Aorta (tissue), 5 donors: ENCODE data around the gene MAGEC3. TPM values are rescaled to one million over a fixed set of nuclear protein-coding genes. Genes with fewer than 3 reads are reported as not detected.

Source experiments
- ATAC-seq: fragments of 200-7000 bp; cut with Tn5 transposase; one replicate; pipeline ENCODE4 v1.9.1; 2022; ENCODE audit warnings: moderate library complexity; ENCODE audit not compliant: low FRiP score
- DNase-seq, 2 donors: peaks; one replicate each; pipeline ENCODE4 v3.0.0-alpha.2; 2020
- H3K27ac ChIP-seq, 2 donors: one replicate each; pipeline ENCODE4 v1.5.1; 2013; ENCODE audit warnings: low read length in 2 of 2, mild to moderate bottlenecking in 2 of 2, moderate library complexity in 2 of 2, control low read depth in 1 of 2, inconsistent platforms in 1 of 2, low read depth in 1 of 2
- H3K27me3 ChIP-seq, 2 donors: one replicate each; pipeline ENCODE4 v1.6.1; 2013; ENCODE audit warnings: control low read depth in 1 of 2, low read length in 1 of 2, mild to moderate bottlenecking in 1 of 2, moderate library complexity in 1 of 2; ENCODE audit not compliant: insufficient read depth in 2 of 2, control insufficient read depth in 1 of 2
- H3K36me3 ChIP-seq, 2 donors: one replicate each; pipeline ENCODE4 v1.6.1; 2013; ENCODE audit warnings: control low read depth in 1 of 2, low read length in 1 of 2, mild to moderate bottlenecking in 1 of 2; ENCODE audit not compliant: insufficient read depth in 2 of 2, control insufficient read depth in 1 of 2
- H3K4me1 ChIP-seq, 2 donors: one replicate each; pipeline ENCODE4 v1.6.1; 2013; ENCODE audit warnings: low read length in 2 of 2, control low read depth in 1 of 2, mild to moderate bottlenecking in 1 of 2, moderate library complexity in 1 of 2; ENCODE audit not compliant: insufficient read depth in 2 of 2, control insufficient read depth in 1 of 2
- H3K4me3 ChIP-seq, 2 donors: one replicate each; pipeline ENCODE4 v1.5.1; 2013; ENCODE audit warnings: low read length in 2 of 2, control low read depth in 1 of 2, mild to moderate bottlenecking in 1 of 2
- H3K9me3 ChIP-seq: one replicate; pipeline ENCODE4 v1.6.1; 2013; ENCODE audit warnings: mild to moderate bottlenecking, low read length; ENCODE audit not compliant: control insufficient read depth
- WGBS, 2 donors: extraction: QIAGEN DNeasy Blood & Tissue Kit; methylation state at CpG; one replicate each; pipeline ENCODE4 v1.1.7; 2013; 5-methylcytosine and 5-hydroxymethylcytosine counted together
- intact Hi-C, 2 donors: fragments of 100-400 bp; cut with DNase I; formaldehyde crosslinking; loops; one replicate each; pipeline versions ENCODE4 v1.14.2 to v1.15.0; 2022
- long read RNA-seq, 2 donors: library from polyadenylated mRNA; unstranded; transcript quantifications; one replicate each; pipeline ENCODE4 v2.0.0, GENCODE V29; 2020 to 2021
- polyA plus RNA-seq, 2 donors: library from polyadenylated mRNA; stranded (reverse); fragments of 200-250 nt; gene quantifications; one replicate each; pipeline ENCODE4 v1.2.3, GENCODE V29; 2013
- total RNA-seq, 2 donors: library from RNA; stranded (reverse); fragmentation: NEBNext Ultra II Directional; extraction: Animal tissue kit (Norgen Biotek cat#: 25700); gene quantifications; one replicate each; pipeline ENCODE4 v1.2.1, GENCODE V29; 2021
- donor health status: healthy with polysubstance abuse.
- donor health status: Bipolar disorder and iron deficiency.
- donor health status: DM: no; HTN: no; CAD: no.
- donor health status: DM: no; HTN: no; CAD: no.
- donor health status: DM: yes; HTN: yes; CAD: no.

MAGEC3 gene, protein sequence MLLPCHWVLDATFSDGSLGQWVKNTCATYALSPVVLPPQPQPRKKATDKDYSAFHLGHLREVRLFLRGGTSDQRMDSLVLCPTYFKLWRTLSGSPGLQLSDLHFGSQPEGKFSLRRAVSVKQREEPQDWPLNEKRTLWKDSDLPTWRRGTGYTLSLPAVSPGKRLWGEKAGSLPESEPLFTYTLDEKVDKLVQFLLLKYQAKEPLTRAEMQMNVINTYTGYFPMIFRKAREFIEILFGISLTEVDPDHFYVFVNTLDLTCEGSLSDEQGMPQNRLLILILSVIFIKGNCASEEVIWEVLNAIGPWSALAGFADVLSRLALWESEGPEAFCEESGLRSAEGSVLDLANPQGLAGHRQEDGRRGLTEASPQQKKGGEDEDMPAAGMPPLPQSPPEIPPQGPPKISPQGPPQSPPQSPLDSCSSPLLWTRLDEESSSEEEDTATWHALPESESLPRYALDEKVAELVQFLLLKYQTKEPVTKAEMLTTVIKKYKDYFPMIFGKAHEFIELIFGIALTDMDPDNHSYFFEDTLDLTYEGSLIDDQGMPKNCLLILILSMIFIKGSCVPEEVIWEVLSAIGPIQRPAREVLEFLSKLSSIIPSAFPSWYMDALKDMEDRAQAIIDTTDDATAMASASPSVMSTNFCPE
- 1 to 10 TPM in 1 of 2 donors, under 1 TPM in 1; 0.99 to 2.2 TPM for total RNA-seq
- 1 to 10 TPM in 1 of 2 donors, not detected in 1; 4.8 TPM for polyA plus RNA-seq
- long read RNA-seq, donor 1, partial matches to known transcripts, result 0 of 1 reads
- long read RNA-seq, donor 1, other reads (novel, unspliced or antisense), result 1 of 1 reads
- long read RNA-seq, donor 2, partial matches to known transcripts, result 0 of 1 reads
- long read RNA-seq, donor 2, other reads (novel, unspliced or antisense), result 1 of 1 reads

DNA sequence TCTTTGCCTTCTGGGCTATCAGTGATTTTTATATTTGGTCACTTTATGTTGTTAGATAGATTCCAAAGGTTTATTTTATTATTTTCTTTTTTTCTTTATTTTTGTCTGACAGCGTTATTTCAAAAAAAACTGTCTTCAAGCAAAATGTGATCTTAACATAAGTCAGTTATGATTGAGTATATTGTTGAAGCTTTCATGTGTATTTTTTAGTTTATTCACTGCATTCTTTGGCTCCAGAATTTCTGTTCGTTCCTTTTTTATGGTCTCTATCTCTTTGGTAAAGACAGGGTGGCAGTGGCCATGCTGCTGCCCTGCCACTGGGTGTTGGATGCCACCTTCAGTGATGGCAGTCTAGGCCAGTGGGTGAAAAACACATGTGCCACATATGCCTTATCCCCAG, at the start of gene MAGEC3:
TSS of gene MAGEC3 (plus strand) at position 301 of the 400 bp plus-strand sequence. CDS start at position 301, 0 bp downstream.
- Histone ChIP-seq H3K27ac (no peak within 1 kb of the TSS), H3K4me1 (no peaks in the 10 kb centered on the region), H3K27me3 (no peaks in the 10 kb centered on the region), H3K4me3 (no peak within 1 kb of the TSS), H3K36me3 (no peaks in the 10 kb centered on the region), H3K9me3 (peaks cover 2% of the 10 kb centered on the region)
- DNase-seq, result no peak
- 73 to 90% methylated on average over 2 of the region's 2 CpGs for WGBS, 2 donors
- intact Hi-C loops, result no loop called here
- ATAC-seq, result no peak

DNA sequence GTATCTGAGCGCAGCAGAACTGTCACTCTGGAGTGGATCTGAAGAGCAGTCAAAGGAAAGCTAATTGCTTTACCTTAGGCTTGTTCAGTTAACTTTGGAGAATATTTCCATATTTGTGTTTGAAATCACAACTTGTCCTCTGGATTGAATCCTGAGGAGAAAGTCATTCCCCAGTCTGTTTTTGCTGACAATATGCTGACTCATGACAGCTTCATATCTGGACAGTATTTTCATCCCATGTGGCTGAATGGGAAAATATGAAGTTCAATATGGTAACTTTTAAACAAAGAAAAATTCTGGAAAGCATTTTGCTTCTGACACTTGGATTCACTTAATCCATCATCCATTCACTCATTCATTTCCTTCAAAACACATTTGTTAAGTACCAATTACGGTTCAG, 46.3 kb upstream of the MAGEC3 start:
- Histone ChIP-seq H3K27ac (no peak overlapping the region), H3K27me3 (no peaks in the 10 kb centered on the region), H3K4me3 (no peak overlapping the region), H3K36me3 (no peaks in the 10 kb centered on the region), H3K9me3 (no peaks in the 10 kb centered on the region), H3K4me1 (no peaks in the 10 kb centered on the region)
- ATAC-seq (no peak), DNase-seq (no peak)
- WGBS, 2 donors, result 76 to 90% methylated on average over 2 of the region's 2 CpGs
- intact Hi-C loops, result no loop called here

DNA sequence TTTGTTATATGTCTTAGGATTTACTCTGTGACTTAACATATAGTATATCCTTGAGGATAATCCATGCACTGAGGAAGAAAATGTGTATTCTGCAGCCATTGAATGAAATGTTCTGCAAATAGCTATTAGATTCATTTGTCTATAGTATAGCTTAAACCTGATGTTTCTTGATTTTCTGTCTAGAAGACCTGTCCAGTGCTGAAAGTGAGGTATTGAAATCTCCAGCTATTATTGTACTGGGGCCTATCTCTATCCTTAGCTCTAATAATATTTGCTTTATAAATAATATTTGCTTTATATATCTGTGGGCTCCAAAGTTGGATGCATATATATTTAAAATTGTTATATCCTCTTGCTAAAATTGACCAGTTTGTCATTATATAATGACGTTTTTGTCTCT, 26.7 kb upstream of the MAGEC3 start:
- WGBS, 2 donors, result 23 to 67% methylated on average over 1 of the region's 1 CpG
- H3K27ac ChIP-seq, result no peak overlapping the region
- no peaks in the 10 kb centered on the region for H3K27me3 ChIP-seq
- no peak for DNase-seq
- H3K4me1 ChIP-seq, result no peaks in the 10 kb centered on the region
- intact Hi-C loops, result no loop called here
- no peaks in the 10 kb centered on the region for H3K36me3 ChIP-seq
- no peak overlapping the region for H3K4me3 ChIP-seq
- no peak for ATAC-seq
- H3K9me3 ChIP-seq, result no peaks in the 10 kb centered on the region

DNA sequence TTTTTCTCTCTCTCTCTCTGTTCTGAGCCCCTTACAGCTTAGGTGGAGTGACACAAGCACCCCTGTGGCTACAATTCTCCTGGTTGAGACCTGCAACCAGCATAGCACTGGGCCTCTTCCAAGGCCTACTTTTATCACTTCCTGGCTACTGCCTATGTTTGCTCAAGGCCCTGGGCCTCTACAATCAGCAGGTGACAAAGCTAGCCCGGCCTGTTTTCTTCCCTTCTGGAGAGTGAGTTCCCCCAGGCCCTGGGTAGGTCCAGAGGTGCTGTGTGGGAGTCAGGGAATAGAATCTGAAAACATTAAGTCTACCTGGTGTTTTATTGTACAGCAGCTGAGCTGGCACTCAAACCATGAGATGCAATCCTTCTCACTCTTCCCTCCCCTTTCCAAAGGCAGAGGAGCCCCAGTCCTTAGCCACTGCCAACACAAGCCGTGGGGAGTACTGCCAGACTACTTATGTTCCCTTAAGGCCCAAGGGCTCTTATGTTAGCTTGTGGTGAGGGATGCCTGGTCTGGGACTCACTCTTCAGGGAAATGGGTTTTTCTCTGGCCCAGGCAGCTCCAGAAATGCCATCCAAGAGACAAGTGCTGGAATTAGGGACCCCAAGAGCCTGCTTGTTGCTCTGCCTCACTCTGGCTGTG, 23.8 kb upstream of the MAGEC3 start:
- no peak for DNase-seq
- Histone ChIP-seq H3K9me3 (no peaks in the 10 kb centered on the region), H3K4me1 (no peaks in the 10 kb centered on the region), H3K4me3 (no peak overlapping the region), H3K27ac (no peak overlapping the region), H3K36me3 (no peaks in the 10 kb centered on the region), H3K27me3 (no peaks in the 10 kb centered on the region)
- no peak for ATAC-seq
- intact Hi-C loops, result no loop called here
- WGBS, 2 donors, result 65 to 69% methylated on average over 2 of the region's 2 CpGs

DNA sequence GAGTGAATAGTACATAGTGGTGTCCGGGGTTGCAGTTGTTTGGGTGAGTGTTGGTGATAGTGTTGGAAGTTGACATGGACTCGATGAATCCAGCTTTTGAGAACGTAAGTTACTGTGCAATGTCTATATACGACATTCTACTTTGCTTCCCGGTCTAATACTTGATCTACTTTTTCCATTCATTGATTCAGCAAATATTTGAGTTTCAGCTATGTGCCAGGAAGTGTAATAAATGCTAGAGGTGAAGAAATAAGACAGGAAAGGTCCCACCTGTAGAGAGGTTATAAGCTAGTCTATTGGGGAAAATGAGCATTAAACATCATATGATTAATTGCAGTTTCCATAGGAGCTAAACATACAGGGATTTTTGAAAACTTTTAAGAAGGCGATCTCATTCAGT, 22.2 kb upstream of the MAGEC3 start:
- Histone ChIP-seq H3K27me3 (no peaks in the 10 kb centered on the region), H3K4me1 (no peaks in the 10 kb centered on the region), H3K9me3 (no peaks in the 10 kb centered on the region), H3K4me3 (no peak overlapping the region), H3K36me3 (no peaks in the 10 kb centered on the region), H3K27ac (no peak overlapping the region)
- WGBS, 2 donors, result 86 to 99% methylated on average over 6 of the region's 6 CpGs
- intact Hi-C loops, result no loop called here
- ATAC-seq (no peak), DNase-seq (no peak)

DNA sequence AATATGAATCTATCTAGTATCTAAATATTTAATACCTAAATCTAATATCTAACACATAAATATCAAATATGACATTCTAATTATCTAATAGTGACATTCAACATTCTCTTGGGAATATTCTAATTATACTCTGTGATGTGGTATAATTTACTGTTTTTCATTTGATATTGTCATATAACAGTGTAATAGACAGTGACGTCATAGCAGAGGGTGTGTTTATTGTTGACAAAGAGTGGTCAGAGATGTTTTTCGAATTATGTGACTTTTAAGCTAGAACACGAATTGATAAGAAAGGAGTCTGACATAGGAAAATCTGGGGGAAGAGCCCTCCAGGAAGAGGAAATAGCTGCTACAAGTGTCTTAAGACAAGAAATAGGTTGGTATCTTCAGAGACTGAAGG, 5.9 kb upstream of the MAGEC3 start:
- no peaks in the 10 kb centered on the region for H3K9me3 ChIP-seq
- no peak overlapping the region for H3K27ac ChIP-seq
- no peak for DNase-seq
- no peaks in the 10 kb centered on the region for H3K36me3 ChIP-seq
- no peak for ATAC-seq
- H3K4me3 ChIP-seq, result no peak overlapping the region
- WGBS, 2 donors, result 71 to 88% methylated on average over 3 of the region's 3 CpGs
- intact Hi-C loops, result no loop called here
- H3K27me3 ChIP-seq, result no peaks in the 10 kb centered on the region
- no peaks in the 10 kb centered on the region for H3K4me1 ChIP-seq

DNA sequence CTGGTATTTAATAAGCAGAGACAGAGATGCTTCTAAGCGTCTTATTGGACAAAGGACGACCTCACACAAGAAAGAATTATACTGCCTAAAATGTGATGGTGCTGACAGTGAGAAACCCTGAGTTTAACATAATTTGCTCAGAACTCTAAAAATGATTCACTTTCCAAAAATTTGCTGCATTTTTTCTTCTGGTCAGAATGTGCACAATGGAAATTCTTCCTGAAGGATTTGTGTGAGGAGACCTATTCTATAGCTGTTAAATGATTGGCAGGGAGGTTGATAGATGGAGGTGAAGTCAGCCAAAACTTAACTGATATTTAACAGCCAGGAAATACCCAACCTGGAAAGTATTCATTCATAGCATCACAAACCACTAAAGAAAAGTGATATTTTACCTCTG, 1.7 kb downstream of the MAGEC3 start:
- H3K4me3 ChIP-seq, result no peak overlapping the region
- ATAC-seq (no peak), DNase-seq (no peak)
- no peaks in the 10 kb centered on the region for H3K4me1 ChIP-seq
- H3K36me3 ChIP-seq, result no peaks in the 10 kb centered on the region
- H3K9me3 ChIP-seq, result peaks cover 2% of the 10 kb centered on the region
- WGBS, 2 donors, result 69 to 82% methylated on average over 2 of the region's 2 CpGs
- H3K27me3 ChIP-seq, result no peaks in the 10 kb centered on the region
- intact Hi-C loops, result no loop called here
- no peak overlapping the region for H3K27ac ChIP-seq

DNA sequence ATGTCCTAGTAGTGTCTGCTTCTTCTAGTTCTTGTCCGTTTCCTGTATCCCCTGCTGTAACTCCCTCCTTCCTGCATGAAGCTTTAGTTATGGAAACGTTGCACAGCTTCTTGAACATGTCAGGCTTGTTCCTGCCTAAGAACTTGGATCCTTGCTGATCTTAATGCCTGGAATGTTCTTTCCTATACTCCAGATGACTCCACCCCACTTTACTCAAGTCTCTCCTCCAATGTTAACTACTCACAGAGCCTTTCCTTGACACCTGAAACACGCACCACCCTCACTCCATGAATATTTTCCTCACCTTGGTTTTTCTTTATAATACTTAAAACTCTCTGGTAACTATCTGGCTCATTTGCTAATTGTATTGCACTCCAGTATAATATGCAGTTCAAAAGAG, 19.4 kb downstream of the MAGEC3 start:
- DNase-seq, result no peak
- WGBS, 2 donors, result 40 to 70% methylated on average over 3 of the region's 3 CpGs
- H3K9me3 ChIP-seq, result no peaks in the 10 kb centered on the region
- no peak overlapping the region for H3K4me3 ChIP-seq
- H3K36me3 ChIP-seq, result no peaks in the 10 kb centered on the region
- no peaks in the 10 kb centered on the region for H3K27me3 ChIP-seq
- no peaks in the 10 kb centered on the region for H3K4me1 ChIP-seq
- intact Hi-C loops, result no loop called here
- H3K27ac ChIP-seq, result no peak overlapping the region
- ATAC-seq, result no peak
